ENCODE measurements around the gene TM7SF3. TPM values are rescaled to one million over a fixed set of nuclear protein-coding genes. Genes with fewer than 3 reads are reported as not detected.

The TM7SF3 gene
- 71.0 to 79.1 TPM (median 74.5 TPM) in 5 replicates for total RNA-seq (2022; extraction: Qiagen RNA extraction)

DNA sequence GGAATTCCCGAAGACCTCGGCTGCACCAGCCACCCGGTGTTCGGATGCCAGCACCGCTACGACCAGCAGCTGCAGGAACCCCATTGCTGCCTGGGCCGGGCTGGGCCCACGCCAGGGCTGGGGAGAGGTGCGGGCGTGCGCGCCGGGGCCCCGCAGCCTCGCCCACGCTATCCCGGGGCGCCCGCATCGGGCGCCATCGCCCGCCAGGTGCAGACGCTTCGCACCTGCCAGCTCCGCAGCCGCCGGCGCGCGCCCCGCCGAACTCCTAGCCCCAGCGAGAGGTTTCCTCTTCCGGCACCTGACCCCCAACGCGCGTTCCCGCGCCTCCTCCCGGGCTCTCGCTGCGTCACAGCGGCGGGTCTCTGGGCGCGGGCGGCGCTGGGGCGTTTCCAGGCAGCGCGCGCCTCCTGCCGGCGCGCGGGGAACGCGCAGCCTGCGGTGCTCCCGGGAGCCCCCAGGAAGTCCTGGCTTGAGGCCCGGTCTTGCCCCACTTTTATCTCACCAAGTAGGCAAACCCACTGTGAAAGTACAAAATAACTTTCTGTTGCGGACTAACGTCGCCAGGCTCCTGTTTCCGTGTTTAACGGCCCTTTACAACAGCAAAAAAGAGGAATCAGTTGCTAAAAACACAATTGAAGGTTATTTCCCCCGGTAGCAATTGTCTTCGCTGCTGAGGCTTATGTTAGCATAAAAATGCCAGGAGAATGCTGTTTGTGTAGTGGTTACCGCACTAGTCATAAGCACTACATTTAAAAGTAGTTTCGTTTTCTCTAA is at the start of gene TM7SF3:
Gene TM7SF3, minus strand, starts transcription at position 300 of the 774 bp plus-strand sequence. Its CDS starts 216 bp downstream, at position 84.

GRCh38 chr12:26937863-26938700 is 76.1 kb downstream of the TM7SF3 start, which contains the start of the genes FGFR1OP2 and INTS13:
Gene FGFR1OP2 (plus strand): TSS chr12:26938470. CDS start chr12:26954159, 15,689 bp downstream.
Gene INTS13 (minus strand): TSS chr12:26937981. CDS start chr12:26936803, 1,178 bp downstream.

Other genes with a start within 250 kb of the TM7SF3 start
- gene ITPR2, start 181.2 kb downstream of the TM7SF3 start, total RNA-seq (2022; extraction: Qiagen RNA extraction) = 1.3 to 2.8 TPM (median 2.1 TPM) in 5 replicates
- 23.5 to 38.6 TPM (median 25.0 TPM) in 5 replicates for gene INTS13, start 76.4 kb downstream of the TM7SF3 start, total RNA-seq (2022; extraction: Qiagen RNA extraction)
- gene FGFR1OP2, start 75.9 kb downstream of the TM7SF3 start, total RNA-seq (2022; extraction: Qiagen RNA extraction) = 26.9 to 33.6 TPM (median 27.2 TPM) in 5 replicates
- gene MED21, start 8.2 kb upstream of the TM7SF3 start, total RNA-seq (2022; extraction: Qiagen RNA extraction) = 26.9 to 34.1 TPM (median 28.4 TPM) in 5 replicates
- gene C12orf71, start 68.2 kb upstream of the TM7SF3 start, total RNA-seq (2022; extraction: Qiagen RNA extraction) = not detected in 5 replicates
- gene STK38L, start 229.9 kb upstream of the TM7SF3 start, total RNA-seq (2022; extraction: Qiagen RNA extraction) = 10.6 to 12.0 TPM (median 11.8 TPM) in 5 replicates